Psoas muscle (tissue), 8 donors: ENCODE measurements around the gene TNS3. TPM values are rescaled to one million over a fixed set of nuclear protein-coding genes. Genes with fewer than 3 reads are reported as not detected.

Source experiments
- ATAC-seq, 4 donors: fragments of 200-7000 bp; cut with Tn5 transposase; one replicate each; pipeline ENCODE4 v1.9.1; 2020; ENCODE audit warnings: moderate library complexity in 3 of 4, mild to moderate bottlenecking in 2 of 4
- DNase-seq, 2 donors: peaks; one replicate each; pipeline ENCODE4 v3.0.0-alpha.2; 2020
- H3K27ac ChIP-seq: fragments of 200-600 bp; one replicate; pipeline ENCODE4 v1.8.0; 2022
- H3K27me3 ChIP-seq, 3 donors: fragments of 200-600 bp in 1 of 3; one replicate each; pipeline versions ENCODE4 v1.6.1 to v1.8.0; 2013 to 2022; ENCODE audit warnings: low read length in 2 of 3, mild to moderate bottlenecking in 2 of 3, moderate library complexity in 1 of 3; ENCODE audit not compliant: insufficient read depth in 3 of 3
- H3K36me3 ChIP-seq, 2 donors: fragments of 200-600 bp in 1 of 2; one replicate each; pipeline versions ENCODE4 v1.6.1 to v1.8.0; 2013 to 2022; ENCODE audit warnings: low read depth in 1 of 2, mild to moderate bottlenecking in 1 of 2, moderate library complexity in 1 of 2; ENCODE audit not compliant: insufficient read depth in 1 of 2
- H3K4me1 ChIP-seq: fragments of 200-600 bp; one replicate; pipeline ENCODE4 v1.8.0; 2022
- H3K4me3 ChIP-seq: fragments of 200-600 bp; one replicate; pipeline ENCODE4 v1.8.0; 2022; ENCODE audit warnings: mild to moderate bottlenecking
- H3K9me3 ChIP-seq: fragments of 200-600 bp; one replicate; pipeline ENCODE4 v1.8.0; 2022
- WGBS, 3 donors: extraction: QIAGEN DNeasy Blood & Tissue Kit; methylation state at CpG; one replicate each; pipeline versions ENCODE4 v1.1.6 to v1.1.7; 2013; 5-methylcytosine and 5-hydroxymethylcytosine counted together
- intact Hi-C, 2 donors: fragments of 100-400 bp; cut with DNase I; formaldehyde crosslinking; loops; one replicate each; pipeline versions ENCODE4 v1.11.0 to v1.14.2; 2022
- polyA plus RNA-seq, 3 donors: library from polyadenylated mRNA; stranded (reverse); fragments of 200-250 nt; gene quantifications; one replicate each; pipeline ENCODE4 v1.2.3, GENCODE V29; 2013
- total RNA-seq, 4 donors: library from RNA; stranded (reverse); fragmentation: NEBNext Ultra II Directional in 2 of 4; extraction: Animal tissue kit (Norgen Biotek cat#: 25700) in 2 of 4; gene quantifications; one replicate each; pipeline versions ENCODE4 v1.2.1 to v1.2.4, GENCODE V29; 2021 to 2023
- TF ChIP-seq, protein P1 (sequence below): fragments of 200-600 bp; IDR thresholded peaks from one replicate; pipeline ENCODE4 v1.8.0; 2022; ENCODE audit warnings: antibody characterized with exemption
- donor health status: healthy with polysubstance abuse.
- donor health status: DM: no; HTN: no; CAD: no; lungs with moderate emphysema.
- donor health status: Bipolar disorder and iron deficiency.
- donor health status: healthy.
- donor health status: DM: yes; HTN: yes; CAD: no.
- donor health status: DM: no; HTN: no; CAD: no.
- donor health status: DM: no; HTN: no; CAD: no.
- donor health status: DM: yes; HTN: yes; CAD: no.

Gene TNS3
- total and polyA plus RNA-seq, 7 donors: 11.5 to 75.3 (median 35.0) TPM

DNA sequence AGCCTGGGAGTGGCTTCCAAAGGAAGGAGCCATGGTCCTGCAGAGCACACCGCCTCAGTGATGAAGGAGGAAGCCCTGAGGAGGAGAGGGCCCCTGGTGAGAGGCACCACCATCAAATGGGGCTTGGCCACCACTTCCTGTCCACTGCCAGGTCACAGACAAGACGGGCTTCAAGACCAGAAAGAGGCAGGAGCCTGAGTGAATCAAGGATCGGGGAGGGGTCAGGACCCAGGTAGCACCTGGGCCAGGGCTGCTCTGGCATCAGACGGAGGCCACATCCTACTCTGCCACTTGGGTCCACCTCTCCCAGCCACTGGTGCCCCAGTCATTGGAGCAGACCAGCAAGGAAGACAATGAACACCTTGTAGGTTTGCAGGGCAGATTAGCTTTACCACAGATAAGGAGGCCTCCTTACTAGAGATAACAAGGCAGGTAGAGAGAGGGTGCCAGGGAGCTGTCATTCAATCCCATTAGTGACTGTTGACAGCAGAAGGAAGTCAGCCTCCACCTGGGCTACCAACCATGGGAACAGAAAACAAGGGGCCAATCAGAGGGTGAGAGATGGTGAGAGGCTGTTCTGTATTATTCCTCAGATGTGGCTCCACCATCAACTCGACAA is 143.4 kb downstream of the TNS3 start:
- intact Hi-C loops: loop anchor here (5.0 kb wide), 3 partner anchors 166 to 379 kb away; no protein-coding TSS in a partner anchor
- no peak overlapping the region for H3K4me3 ChIP-seq
- no peak overlapping the region for H3K27ac ChIP-seq
- H3K9me3 ChIP-seq: no peaks in the 10 kb centered on the region
- TF ChIP-seq, protein P1, sequence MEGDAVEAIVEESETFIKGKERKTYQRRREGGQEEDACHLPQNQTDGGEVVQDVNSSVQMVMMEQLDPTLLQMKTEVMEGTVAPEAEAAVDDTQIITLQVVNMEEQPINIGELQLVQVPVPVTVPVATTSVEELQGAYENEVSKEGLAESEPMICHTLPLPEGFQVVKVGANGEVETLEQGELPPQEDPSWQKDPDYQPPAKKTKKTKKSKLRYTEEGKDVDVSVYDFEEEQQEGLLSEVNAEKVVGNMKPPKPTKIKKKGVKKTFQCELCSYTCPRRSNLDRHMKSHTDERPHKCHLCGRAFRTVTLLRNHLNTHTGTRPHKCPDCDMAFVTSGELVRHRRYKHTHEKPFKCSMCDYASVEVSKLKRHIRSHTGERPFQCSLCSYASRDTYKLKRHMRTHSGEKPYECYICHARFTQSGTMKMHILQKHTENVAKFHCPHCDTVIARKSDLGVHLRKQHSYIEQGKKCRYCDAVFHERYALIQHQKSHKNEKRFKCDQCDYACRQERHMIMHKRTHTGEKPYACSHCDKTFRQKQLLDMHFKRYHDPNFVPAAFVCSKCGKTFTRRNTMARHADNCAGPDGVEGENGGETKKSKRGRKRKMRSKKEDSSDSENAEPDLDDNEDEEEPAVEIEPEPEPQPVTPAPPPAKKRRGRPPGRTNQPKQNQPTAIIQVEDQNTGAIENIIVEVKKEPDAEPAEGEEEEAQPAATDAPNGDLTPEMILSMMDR: no peak
- H3K36me3 ChIP-seq: peaks cover 9 to 48% of the 10 kb centered on the region in 2 donors
- DNase-seq (no peak), ATAC-seq (no peak)
- H3K27me3 ChIP-seq: no peaks in the 10 kb centered on the region
- H3K4me1 ChIP-seq: peaks cover 16% of the 10 kb centered on the region
- WGBS, 3 donors: 90 to 93% (median 91%) methylated on average over 5 of the region's 5 CpGs

DNA sequence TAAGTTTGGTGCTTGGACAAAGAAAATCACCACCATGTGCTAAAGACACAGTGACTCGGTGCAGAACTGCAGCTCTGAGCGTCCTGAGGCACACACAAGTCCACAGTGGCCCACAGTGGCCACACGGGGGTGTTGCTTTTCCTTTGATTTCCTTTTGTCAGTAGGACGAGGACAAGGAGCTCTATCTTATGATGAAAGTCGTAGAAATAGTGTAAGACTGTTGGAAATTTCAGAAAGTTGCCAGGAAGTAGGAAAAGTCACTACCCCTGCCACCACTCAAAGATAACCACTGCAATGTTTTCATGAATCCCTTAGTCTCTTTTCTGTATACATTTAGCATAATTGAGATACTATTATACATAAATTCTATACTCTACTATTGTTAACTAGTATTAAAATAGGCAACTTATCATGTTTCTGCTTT is 146.0 kb downstream of the TNS3 start:
- Histone ChIP-seq H3K9me3 (no peaks in the 10 kb centered on the region), H3K27me3 (no peaks in the 10 kb centered on the region), H3K36me3 (peaks cover 11 to 60% of the 10 kb centered on the region in 2 donors), H3K27ac (no peak overlapping the region), H3K4me1 (no peaks in the 10 kb centered on the region), H3K4me3 (no peak overlapping the region)
- ATAC-seq: peak; percentile 73 to 89 (median 80)
- WGBS, 3 donors: 6 to 20% (median 13%) methylated on average over 5 of the region's 5 CpGs
- intact Hi-C loops: loop anchor here (5.0 kb wide), 3 partner anchors 164 to 381 kb away; no protein-coding TSS in a partner anchor
- TF ChIP-seq, protein P1: peak; percentile 72
- peak; percentile 73 to 78 for DNase-seq

DNA sequence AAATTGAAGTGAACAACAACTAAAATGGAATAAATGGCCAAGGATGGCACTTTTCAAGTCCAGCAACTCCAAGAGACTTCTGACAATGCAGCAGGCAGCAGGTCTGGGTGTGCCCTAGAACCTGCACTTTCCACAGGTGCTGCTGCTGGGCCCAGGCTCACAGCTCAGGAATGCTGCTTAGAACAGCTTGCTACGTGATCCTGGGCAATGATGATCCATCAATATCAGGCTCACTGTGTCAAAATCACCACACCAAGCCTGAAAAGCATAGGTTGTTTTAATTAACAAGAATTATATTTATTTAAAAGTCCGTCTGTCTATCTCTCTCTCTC is 148.4 kb downstream of the TNS3 start:
- no peak for DNase-seq
- intact Hi-C loops: no loop called here
- no peak for ATAC-seq

DNA sequence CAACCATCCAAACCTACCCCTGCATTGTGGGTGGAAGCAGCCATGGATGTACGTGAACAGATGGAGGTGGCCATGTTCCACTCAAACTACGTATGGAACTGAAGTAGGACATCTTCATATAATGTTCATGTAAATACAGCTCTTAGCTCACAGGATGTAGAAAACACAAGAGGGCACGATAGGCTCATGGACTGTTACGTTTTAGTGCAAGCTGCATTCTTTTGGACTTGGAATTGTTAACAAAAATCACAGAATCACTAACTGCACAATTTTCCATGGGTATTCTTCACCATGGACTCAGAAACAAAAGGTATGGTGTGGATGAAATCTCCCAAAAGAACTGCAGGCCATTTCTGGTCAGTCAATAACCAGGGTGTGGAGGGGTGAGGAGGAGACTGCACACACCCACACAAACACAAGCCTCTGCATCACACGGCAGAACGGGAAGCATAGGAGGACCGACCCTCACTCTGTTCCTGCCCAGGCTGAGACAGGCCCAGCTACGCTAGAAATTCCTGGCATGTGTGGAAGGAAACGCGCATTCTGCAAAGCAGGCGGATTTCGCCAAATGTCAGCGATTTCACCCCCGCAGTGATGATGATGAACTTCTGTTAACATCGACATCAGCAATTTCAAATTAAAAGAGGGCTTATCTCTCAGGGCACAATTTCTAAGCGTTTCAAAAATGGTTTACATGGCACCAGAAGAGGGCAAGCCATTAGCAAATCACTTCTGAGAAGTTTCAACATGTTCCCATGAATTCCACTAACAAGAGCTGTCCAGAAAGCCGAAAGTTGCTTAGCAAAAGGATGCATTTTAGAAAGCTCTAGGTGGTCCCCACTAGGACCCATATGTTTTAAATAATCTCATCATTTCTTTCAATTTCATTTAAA is 149.0 kb downstream of the TNS3 start:
- intact Hi-C loops: no loop called here
- DNase-seq (no peak), ATAC-seq (no peak)
- Histone ChIP-seq H3K4me3 (no peak overlapping the region), H3K36me3 (peaks cover 6 to 40% of the 10 kb centered on the region in 2 donors), H3K27me3 (no peaks in the 10 kb centered on the region), H3K9me3 (no peaks in the 10 kb centered on the region), H3K27ac (no peak overlapping the region), H3K4me1 (peaks cover 4% of the 10 kb centered on the region)
- TF ChIP-seq, protein P1: no peak
- WGBS, 3 donors: 70 to 82% (median 70%) methylated on average over 17 of the region's 17 CpGs

More for the DNA sequence above, 148.4 kb downstream of the TNS3 start:
- 82 to 87% (median 86%) methylated on average over 2 of the region's 2 CpGs for WGBS, 3 donors
- Histone ChIP-seq H3K9me3 (no peaks in the 10 kb centered on the region), H3K4me3 (no peak overlapping the region), H3K27ac (no peak overlapping the region), H3K27me3 (no peaks in the 10 kb centered on the region), H3K4me1 (peaks cover under 1% of the 10 kb centered on the region), H3K36me3 (peaks cover 6 to 46% of the 10 kb centered on the region in 2 donors)
- TF ChIP-seq, protein P1: no peak
